Uterus (tissue), 4 donors: ENCODE data around the gene AIP. TPM values are rescaled to one million over a fixed set of nuclear protein-coding genes. Genes with fewer than 3 reads are reported as not detected.

Experiments used
- DNase-seq, 2 donors: peaks; one replicate each; pipeline ENCODE4 v3.0.0-alpha.2; 2019 to 2020
- H3K27ac ChIP-seq, 2 donors: fragments of 200-600 bp; sonication (generic); 1 replicate in 1 of 2; 2 replicates in 1 of 2; pipeline ENCODE4 v1.5.1; 2016 to 2018
- H3K27me3 ChIP-seq, 2 donors: fragments of 200-600 bp; sonication (generic); one replicate each; pipeline ENCODE4 v1.5.1; 2018 to 2019; ENCODE audit warnings: control low read depth in 1 of 2
- H3K36me3 ChIP-seq, 2 donors: fragments of 200-600 bp; sonication (generic); one replicate each; pipeline ENCODE4 v1.5.1; 2019; ENCODE audit warnings: control low read depth in 1 of 2
- H3K4me1 ChIP-seq, 2 donors: fragments of 200-600 bp; sonication (generic); one replicate each; pipeline ENCODE4 v1.5.1; 2018 to 2019; ENCODE audit warnings: control low read depth in 1 of 2
- H3K4me3 ChIP-seq, 2 donors: fragments of 200-600 bp; sonication (generic); 1 replicate in 1 of 2; 2 replicates in 1 of 2; pipeline ENCODE4 v1.5.1; 2018 to 2019; ENCODE audit warnings: mild to moderate bottlenecking in 1 of 2
- H3K9me3 ChIP-seq, 2 donors: fragments of 200-600 bp; sonication (generic); one replicate each; pipeline ENCODE4 v1.5.1; 2019; ENCODE audit warnings: control low read depth in 1 of 2
- POLR2A ChIP-seq, 2 donors: fragments of 450-650 bp; IDR thresholded peaks; one replicate each; pipeline ENCODE4 v1.6.1; 2016; ENCODE audit warnings: antibody characterized with exemption in 2 of 2, mild to moderate bottlenecking in 1 of 2, moderate library complexity in 1 of 2
- intact Hi-C: fragments of 100-400 bp; cut with DNase I; formaldehyde crosslinking; loops from one replicate; pipeline ENCODE4 v1.15.1; 2023; ENCODE audit warnings: low total_unique reads
- total RNA-seq, 4 donors: library from RNA; depleted of rRNA in 3 of 4; stranded (reverse); fragments of >200 nt in 3 of 4; gene quantifications; one replicate each; pipeline versions ENCODE4 v1.1.0 to v1.2.4, GENCODE V29; 2014 to 2023
- TF ChIP-seq, protein P1 (sequence below), 4 experiments: fragments of 200-600 bp in 2 of 4; fragments of 450-650 bp in 2 of 4; sonication (generic) in 2 of 4; IDR thresholded peaks; one replicate each; pipeline ENCODE4 v1.5.1; 2016 to 2019; ENCODE audit warnings: antibody characterized with exemption in 4 of 4, mild to moderate bottlenecking in 2 of 4, moderate library complexity in 1 of 4
- donor health status: DM: yes; HTN: yes; CAD: no.

AIP gene
- total RNA-seq, 4 donors from 2014 or later: 52.9 to 131 (median 85.5) TPM

DNA sequence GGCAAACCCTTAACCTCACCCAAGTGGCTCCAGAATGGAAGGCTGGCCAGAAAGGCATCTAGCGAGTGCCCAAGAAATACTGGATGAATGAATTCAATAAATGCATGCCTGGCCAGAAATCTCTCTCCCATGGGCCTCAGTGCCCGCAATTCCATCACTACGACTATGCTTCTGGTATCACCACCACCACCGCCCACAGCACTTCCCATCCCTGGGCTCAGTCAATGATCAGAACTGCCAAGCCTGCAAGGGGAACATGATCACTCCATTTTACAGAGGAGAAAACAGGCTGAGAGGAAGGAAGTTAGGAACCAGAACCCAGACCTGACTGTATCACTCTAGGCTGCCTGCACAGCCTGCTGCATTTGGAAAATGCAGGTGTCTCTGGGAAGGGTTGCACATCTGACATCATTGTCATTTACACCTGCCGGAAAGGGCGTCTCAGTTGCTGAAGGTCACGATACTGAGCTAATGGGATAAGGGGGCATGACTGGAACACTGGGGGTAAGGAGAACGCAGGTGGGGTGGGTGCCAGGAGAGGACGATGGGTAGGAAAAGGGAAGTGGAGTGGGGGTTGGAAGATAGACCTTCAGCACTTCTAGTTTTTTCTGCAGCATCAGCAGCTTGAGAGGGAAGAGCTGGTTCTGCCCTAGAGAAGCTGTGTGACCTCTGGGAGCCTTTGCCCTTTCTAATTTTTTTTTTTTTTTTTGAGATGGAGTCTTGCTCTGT is 33.5 kb upstream of the AIP start:
- no peak for DNase-seq
- no peaks in the 10 kb centered on the region for H3K36me3 ChIP-seq
- no peaks in the 10 kb centered on the region for H3K4me1 ChIP-seq
- TF ChIP-seq, protein P1, sequence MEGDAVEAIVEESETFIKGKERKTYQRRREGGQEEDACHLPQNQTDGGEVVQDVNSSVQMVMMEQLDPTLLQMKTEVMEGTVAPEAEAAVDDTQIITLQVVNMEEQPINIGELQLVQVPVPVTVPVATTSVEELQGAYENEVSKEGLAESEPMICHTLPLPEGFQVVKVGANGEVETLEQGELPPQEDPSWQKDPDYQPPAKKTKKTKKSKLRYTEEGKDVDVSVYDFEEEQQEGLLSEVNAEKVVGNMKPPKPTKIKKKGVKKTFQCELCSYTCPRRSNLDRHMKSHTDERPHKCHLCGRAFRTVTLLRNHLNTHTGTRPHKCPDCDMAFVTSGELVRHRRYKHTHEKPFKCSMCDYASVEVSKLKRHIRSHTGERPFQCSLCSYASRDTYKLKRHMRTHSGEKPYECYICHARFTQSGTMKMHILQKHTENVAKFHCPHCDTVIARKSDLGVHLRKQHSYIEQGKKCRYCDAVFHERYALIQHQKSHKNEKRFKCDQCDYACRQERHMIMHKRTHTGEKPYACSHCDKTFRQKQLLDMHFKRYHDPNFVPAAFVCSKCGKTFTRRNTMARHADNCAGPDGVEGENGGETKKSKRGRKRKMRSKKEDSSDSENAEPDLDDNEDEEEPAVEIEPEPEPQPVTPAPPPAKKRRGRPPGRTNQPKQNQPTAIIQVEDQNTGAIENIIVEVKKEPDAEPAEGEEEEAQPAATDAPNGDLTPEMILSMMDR (IDR thresholded peaks at IDR 0.05): no peak
- no peak for TF ChIP-seq POLR2A (IDR thresholded peaks at IDR 0.05)
- H3K27ac ChIP-seq: no peak overlapping the region
- no peak overlapping the region for H3K4me3 ChIP-seq
- intact Hi-C loops: no loop called here
- no peaks in the 10 kb centered on the region for H3K27me3 ChIP-seq
- no peaks in the 10 kb centered on the region for H3K9me3 ChIP-seq

DNA sequence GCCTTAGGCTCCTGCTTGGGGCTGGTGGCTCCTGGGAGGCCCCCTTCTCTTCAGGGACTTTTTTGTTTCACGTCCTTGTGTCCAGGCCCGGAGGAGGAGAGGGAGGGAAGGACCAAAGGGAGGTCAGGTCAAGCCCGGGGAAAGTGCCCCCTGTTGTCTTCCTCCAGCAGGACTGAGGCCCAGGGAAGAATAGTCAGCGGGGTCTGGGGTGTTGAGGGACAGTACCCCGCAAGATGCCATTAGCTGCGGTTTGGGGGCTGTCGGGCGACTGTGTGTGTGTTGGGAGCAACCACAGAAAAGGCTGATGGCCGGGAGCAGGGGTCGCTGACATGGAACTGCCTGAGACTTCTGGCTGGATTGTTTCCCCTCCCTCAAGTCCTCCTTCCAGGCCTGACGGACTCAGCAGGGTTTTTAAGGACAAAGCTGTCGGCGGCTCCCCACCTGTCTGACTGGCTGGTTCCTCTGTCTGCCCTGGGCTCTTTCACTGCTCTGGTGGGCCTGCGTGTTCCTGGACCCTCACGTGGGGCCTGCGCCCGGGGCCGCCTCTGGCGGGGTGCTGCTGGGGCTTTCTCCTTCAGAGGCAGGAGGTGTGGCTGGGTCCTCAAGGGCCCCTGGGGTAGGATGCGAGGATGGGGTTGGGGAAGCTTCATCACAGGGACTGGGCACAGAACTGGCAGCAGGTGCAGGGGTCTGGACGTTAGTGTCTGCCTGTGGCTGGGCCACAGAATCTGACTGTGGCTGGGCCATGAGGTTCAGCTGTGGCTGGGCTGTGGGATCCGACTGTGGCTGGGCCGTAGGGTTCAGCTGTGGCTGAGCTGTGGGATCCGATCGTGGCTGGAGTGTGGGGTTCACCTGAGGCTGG is 31.8 kb upstream of the AIP start:
- H3K9me3 ChIP-seq: no peaks in the 10 kb centered on the region
- no peaks in the 10 kb centered on the region for H3K4me1 ChIP-seq
- TF ChIP-seq, protein P1 (IDR thresholded peaks at IDR 0.05): no peak
- no peak for TF ChIP-seq POLR2A (IDR thresholded peaks at IDR 0.05)
- no peak overlapping the region for H3K4me3 ChIP-seq
- no peaks in the 10 kb centered on the region for H3K27me3 ChIP-seq
- DNase-seq: no peak
- intact Hi-C loops: no loop called here
- H3K36me3 ChIP-seq: no peaks in the 10 kb centered on the region
- no peak overlapping the region for H3K27ac ChIP-seq

DNA sequence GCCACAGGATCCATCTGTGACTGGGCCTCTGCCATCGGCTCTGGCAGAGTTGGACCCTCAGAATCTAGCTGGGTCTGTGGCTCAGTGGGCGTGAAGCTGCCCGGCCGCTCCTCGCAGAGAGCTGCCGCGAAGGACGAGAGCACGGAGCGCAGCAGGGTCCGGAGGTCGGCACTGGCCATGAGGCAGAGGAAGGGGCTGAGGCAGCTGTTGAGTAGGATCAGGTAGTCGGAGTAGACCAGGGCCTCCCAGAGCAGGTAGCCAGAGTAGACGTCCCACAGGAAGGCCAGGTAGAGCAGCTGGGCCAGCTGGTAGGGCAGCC is 31.2 kb upstream of the AIP start:
- H3K27ac ChIP-seq: no peak overlapping the region
- intact Hi-C loops: no loop called here
- TF ChIP-seq POLR2A (IDR thresholded peaks at IDR 0.05): no peak
- TF ChIP-seq, protein P1 (IDR thresholded peaks at IDR 0.05): no peak

DNA sequence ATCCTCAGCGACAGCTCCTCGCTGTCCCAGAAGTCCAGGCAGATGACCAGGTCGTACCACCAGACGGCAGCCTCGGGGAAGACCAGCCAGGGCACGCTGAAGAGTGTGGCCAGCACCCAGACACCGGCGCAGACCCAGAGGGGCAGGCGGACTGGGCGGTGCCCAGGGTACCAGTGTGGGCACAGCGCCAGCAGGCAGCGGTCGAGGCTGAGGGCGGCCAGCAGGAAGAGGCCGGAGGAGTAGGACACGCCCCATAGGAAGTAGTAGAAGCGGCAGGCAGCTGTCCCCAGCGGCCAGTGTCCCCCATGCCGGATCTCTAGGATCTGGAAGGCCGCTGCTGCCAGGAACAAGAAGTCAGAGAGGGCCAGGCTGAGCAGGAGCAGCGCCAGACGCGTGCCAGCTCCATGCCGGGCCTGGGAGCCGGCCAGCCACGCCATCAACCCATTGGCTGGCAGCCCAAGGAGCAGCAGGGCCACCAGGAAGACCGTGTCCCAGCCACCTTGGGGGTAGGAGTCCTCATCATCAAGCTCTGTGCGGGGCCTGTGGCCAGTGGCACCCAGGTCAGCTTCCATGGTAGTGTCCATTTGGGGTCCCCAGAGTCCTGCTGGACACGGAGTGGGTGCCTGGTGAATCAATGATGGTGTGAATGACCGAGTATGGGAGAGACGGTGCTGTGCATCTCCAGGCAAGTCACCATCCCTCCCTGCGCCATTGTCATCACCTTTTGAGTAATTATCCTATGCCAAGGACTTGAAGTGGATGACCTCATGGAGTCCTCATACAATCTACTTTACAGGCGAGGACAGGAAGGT is 30.5 kb upstream of the AIP start, which contains the start of gene GPR152:
Gene GPR152, minus strand, starts transcription at position 589 of the 812 bp plus-strand sequence. Its CDS starts 5 bp downstream, at position 584.
- DNase-seq: no peak
- TF ChIP-seq, protein P1 (IDR thresholded peaks at IDR 0.05): peak in 1 of 4 experiments; percentile 25
- no peak for TF ChIP-seq POLR2A (IDR thresholded peaks at IDR 0.05)
- no peaks in the 10 kb centered on the region for H3K36me3 ChIP-seq
- no peaks in the 10 kb centered on the region for H3K9me3 ChIP-seq
- H3K27me3 ChIP-seq: no peaks in the 10 kb centered on the region
- H3K4me1 ChIP-seq: no peaks in the 10 kb centered on the region
- H3K4me3 ChIP-seq: no peak within 1 kb of the TSS
- intact Hi-C loops: no loop called here
- H3K27ac ChIP-seq: peak within 1 kb of the TSS in 1 of 2 donors; percentile 11

More for the DNA sequence above, 31.2 kb upstream of the AIP start:
- Histone ChIP-seq H3K36me3 (no peaks in the 10 kb centered on the region), H3K9me3 (no peaks in the 10 kb centered on the region), H3K4me1 (no peaks in the 10 kb centered on the region), H3K27me3 (no peaks in the 10 kb centered on the region), H3K4me3 (no peak overlapping the region)
- no peak for DNase-seq
